A673 (cell line): ENCODE measurements around the gene CHIT1. TPM values are rescaled to one million over a fixed set of nuclear protein-coding genes. Genes with fewer than 3 reads are reported as not detected.

Source experiments
- BruUV-seq: library from RNA; stranded (reverse); fragments of 400-500 nt; replicated peaks from 2 replicates; lab custom pipeline; 2021; lab: Mats Ljungman, UMichigan
- CTCF ChIA-PET: fragments of 300-600 bp; sonication (Branson Sonifier 250); formaldehyde crosslinking; loops from one replicate; lab custom pipeline; 2022; ENCODE audit warnings: antibody characterized with exemption; lab: Charles Lee
- POLR2A ChIA-PET: fragments of 300-600 bp; sonication (Branson Sonifier 250); formaldehyde crosslinking; loops from one replicate; lab custom pipeline; 2022; ENCODE audit warnings: antibody characterized with exemption; ENCODE audit not compliant: low non-redundant PET; lab: Charles Lee
- DNase-seq: peaks from one replicate; pipeline ENCODE4 v3.0.0-alpha.2; 2015; ENCODE audit warnings: low spot score
- H3K27ac ChIP-seq: fragments of 200-600 bp; sonication (generic); 2 replicates; pipeline ENCODE4 v1.5.1; 2016; ENCODE audit warnings: mixed run types, low read depth, mild to moderate bottlenecking, mixed read lengths, antibody characterized with exemption, low read length; ENCODE audit not compliant: poor library complexity, severe bottlenecking
- H3K27me3 ChIP-seq: fragments of 200-600 bp; sonication (generic); replicated peaks from 2 replicates; pipeline ENCODE4 v1.6.1; 2017; ENCODE audit warnings: mixed run types, low read depth, mild to moderate bottlenecking, mixed read lengths, antibody characterized with exemption, low read length; ENCODE audit not compliant: insufficient read depth, poor library complexity
- H3K36me3 ChIP-seq: fragments of 200-600 bp; sonication (generic); 2 replicates; pipeline ENCODE4 v1.6.1; 2016; ENCODE audit warnings: mixed run types, mild to moderate bottlenecking, mixed read lengths, antibody characterized with exemption, low read length; ENCODE audit not compliant: insufficient read depth, poor library complexity, severe bottlenecking
- H3K4me1 ChIP-seq: fragments of 200-600 bp; sonication (generic); 2 replicates; pipeline ENCODE4 v1.6.1; 2017; ENCODE audit warnings: mixed run types, mild to moderate bottlenecking, mixed read lengths, antibody characterized with exemption, low read length; ENCODE audit not compliant: insufficient read depth, poor library complexity, severe bottlenecking
- H3K4me3 ChIP-seq: fragments of 200-600 bp; sonication (generic); 2 replicates; pipeline ENCODE4 v1.5.1; 2016; ENCODE audit warnings: low read depth, mixed run types, mild to moderate bottlenecking, mixed read lengths, low read length; ENCODE audit not compliant: poor library complexity, severe bottlenecking
- H3K9me3 ChIP-seq: fragments of 200-600 bp; sonication (generic); 2 replicates; pipeline ENCODE4 v1.6.1; 2016; ENCODE audit warnings: mixed run types, low read depth, mild to moderate bottlenecking, mixed read lengths, antibody characterized with exemption, low read length; ENCODE audit not compliant: poor library complexity, severe bottlenecking
- EZH2 ChIP-seq: fragments of 200-600 bp; sonication (generic); IDR thresholded peaks from 2 replicates; pipeline ENCODE4 v1.6.1; 2017; ENCODE audit warnings: borderline replicate concordance, low read depth, mild to moderate bottlenecking, mixed read lengths, antibody characterized with exemption, low read length; ENCODE audit not compliant: poor library complexity, severe bottlenecking
- intact Hi-C: fragments of 100-400 bp; cut with micrococcal nuclease; formaldehyde crosslinking; loops from one replicate; pipeline ENCODE4 v1.10.0; 2022; ENCODE audit not compliant: unreplicated experiment
- total RNA-seq: library from RNA; stranded (reverse); gene quantifications from 2 replicates; pipeline ENCODE4 v1.2.3, GENCODE V29; 2021
- TF ChIP-seq, protein P1 (sequence below): fragments of 300-800, 200-600 bp; sonication (generic); conservative IDR thresholded peaks from 2 replicates; pipeline ENCODE4 v1.5.1; 2017; ENCODE audit warnings: low read depth, mild to moderate bottlenecking, antibody characterized with exemption, low read length, moderate library complexity, mixed read lengths

Gene CHIT1
- total RNA-seq, 1 experiment from 2014 or later = not detected

DNA sequence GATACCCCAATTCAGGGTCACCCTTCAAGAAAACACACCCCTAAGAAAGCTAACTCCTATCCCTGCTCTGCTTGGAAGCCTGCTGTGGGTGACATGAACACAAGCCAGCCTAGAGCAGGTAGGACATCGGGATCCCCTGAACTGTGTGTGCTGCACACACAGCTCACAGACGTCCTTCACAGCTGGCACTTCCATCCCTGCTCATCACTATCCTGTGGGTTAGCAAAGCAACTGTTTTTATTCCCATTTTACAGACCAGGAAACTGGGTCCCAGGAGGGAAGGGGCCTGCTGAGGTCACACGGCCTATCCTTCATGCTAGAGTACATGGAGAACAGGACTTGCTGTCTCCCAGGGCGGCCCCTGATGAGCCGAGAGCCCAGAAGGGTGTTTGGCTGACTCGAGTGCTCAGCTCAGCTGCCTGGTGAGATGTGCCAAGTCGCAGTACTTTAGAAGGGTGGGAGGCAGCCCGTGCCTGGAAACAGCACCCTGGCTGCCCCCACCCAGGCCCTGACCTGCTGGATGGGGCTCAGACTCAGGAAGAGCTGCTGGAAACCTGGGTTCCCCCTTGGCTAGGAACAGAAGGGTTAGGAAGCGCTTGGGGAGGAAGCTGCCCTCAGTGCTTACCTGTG lies 47.6 kb upstream of the CHIT1 start:
- Histone ChIP-seq H3K4me3 (no peak overlapping the region), H3K27me3 (no peaks in the 10 kb centered on the region), H3K9me3 (no peaks in the 10 kb centered on the region), H3K36me3 (no peaks in the 10 kb centered on the region), H3K27ac (no peak overlapping the region), H3K4me1 (peaks cover 18% of the 10 kb centered on the region)
- ChIA-PET POLR2A (no interaction called here), CTCF (interaction anchor here (0.8 to 2.0 kb wide), 2 partner anchors 10 to 61 kb away, joined by 6 to 8 read pairs; no protein-coding TSS in a partner anchor)
- no peak for DNase-seq
- TF ChIP-seq, protein P1, sequence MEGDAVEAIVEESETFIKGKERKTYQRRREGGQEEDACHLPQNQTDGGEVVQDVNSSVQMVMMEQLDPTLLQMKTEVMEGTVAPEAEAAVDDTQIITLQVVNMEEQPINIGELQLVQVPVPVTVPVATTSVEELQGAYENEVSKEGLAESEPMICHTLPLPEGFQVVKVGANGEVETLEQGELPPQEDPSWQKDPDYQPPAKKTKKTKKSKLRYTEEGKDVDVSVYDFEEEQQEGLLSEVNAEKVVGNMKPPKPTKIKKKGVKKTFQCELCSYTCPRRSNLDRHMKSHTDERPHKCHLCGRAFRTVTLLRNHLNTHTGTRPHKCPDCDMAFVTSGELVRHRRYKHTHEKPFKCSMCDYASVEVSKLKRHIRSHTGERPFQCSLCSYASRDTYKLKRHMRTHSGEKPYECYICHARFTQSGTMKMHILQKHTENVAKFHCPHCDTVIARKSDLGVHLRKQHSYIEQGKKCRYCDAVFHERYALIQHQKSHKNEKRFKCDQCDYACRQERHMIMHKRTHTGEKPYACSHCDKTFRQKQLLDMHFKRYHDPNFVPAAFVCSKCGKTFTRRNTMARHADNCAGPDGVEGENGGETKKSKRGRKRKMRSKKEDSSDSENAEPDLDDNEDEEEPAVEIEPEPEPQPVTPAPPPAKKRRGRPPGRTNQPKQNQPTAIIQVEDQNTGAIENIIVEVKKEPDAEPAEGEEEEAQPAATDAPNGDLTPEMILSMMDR = no peak
- TF ChIP-seq EZH2 = no peak
- no TSS peak for BruUV-seq
- intact Hi-C loops = no loop called here

DNA sequence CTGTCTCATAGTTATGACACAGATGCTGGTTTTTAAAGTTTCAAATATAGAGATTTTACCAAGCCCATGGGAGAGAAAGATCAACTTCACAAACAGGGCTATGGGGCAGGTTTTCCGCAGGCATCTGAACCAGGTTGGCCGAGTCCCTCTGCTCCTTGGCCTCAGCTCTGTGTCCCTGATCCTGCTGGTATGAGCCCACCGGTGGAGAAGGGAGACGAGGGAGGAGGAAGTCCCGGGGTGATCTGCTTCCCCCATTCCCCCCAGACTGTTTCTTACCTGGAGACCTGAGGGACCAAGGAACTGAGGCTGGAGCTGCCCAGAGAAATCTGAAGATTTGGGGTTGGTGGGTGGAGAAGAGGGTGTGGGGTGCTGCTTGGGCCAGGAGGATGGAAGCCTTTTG lies 46.9 kb upstream of the CHIT1 start:
- no peak for DNase-seq
- Histone ChIP-seq H3K27ac (no peak overlapping the region), H3K27me3 (no peaks in the 10 kb centered on the region), H3K4me3 (no peak overlapping the region), H3K9me3 (no peaks in the 10 kb centered on the region), H3K4me1 (peaks cover 24% of the 10 kb centered on the region), H3K36me3 (no peaks in the 10 kb centered on the region)
- ChIA-PET POLR2A (no interaction called here), CTCF (no interaction called here)
- intact Hi-C loops = no loop called here
- no TSS peak for BruUV-seq
- TF ChIP-seq, protein P1 = no peak
- no peak for TF ChIP-seq EZH2

DNA sequence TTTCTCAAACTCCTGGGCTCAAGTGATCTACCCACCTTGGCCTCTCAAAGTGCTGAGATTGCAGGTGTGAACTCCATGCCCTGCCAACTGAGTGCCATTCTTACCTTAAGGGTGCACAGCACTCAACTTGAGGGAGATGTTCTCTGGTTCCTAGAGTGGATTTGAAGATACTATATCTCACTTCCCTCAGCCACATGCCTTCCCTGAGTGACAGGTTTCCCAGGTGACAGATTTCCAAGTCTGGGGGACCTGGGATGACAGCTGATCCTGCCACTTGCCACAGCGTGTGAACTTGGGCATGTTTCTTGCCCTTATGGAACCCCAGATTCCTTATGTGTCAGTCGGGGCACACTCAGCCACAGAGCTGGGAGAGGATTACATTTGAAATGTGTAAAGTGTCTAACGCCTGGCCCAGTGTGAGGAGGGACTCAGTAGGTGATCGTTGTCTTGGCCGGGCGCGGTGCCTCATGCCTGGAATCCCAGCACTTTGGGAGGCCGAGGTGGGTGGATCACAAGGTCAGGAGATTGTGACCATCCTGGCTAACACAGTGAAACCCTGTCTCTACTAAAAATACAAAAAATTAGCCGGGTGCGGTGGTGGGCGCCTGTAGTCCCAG lies 46.3 kb upstream of the CHIT1 start:
- Histone ChIP-seq H3K9me3 (no peaks in the 10 kb centered on the region), H3K4me3 (no peak overlapping the region), H3K27ac (no peak overlapping the region), H3K27me3 (no peaks in the 10 kb centered on the region), H3K36me3 (no peaks in the 10 kb centered on the region), H3K4me1 (peaks cover 27% of the 10 kb centered on the region)
- POLR2A ChIA-PET = no interaction called here
- CTCF ChIA-PET = no interaction called here
- intact Hi-C loops = no loop called here
- no peak for DNase-seq
- TF ChIP-seq EZH2 = no peak
- TF ChIP-seq, protein P1 = no peak
- BruUV-seq = no TSS peak
